Ectodermal cell (in vitro differentiated cells): ENCODE results near the gene ALPP.

Source experiments
- H3K27ac ChIP-seq: 2 replicates; pipeline ENCODE4 v1.7.0; 2013; ENCODE audit warnings: mild to moderate bottlenecking, low read depth, low read length; ENCODE audit not compliant: insufficient read depth, poor library complexity, severe bottlenecking
- H3K27me3 ChIP-seq: 2 replicates; pipeline ENCODE4 v1.7.0; 2013; ENCODE audit warnings: mild to moderate bottlenecking, low read length; ENCODE audit not compliant: insufficient read depth, control insufficient read depth, poor library complexity, severe bottlenecking
- H3K36me3 ChIP-seq: one replicate; pipeline ENCODE4 v1.7.0; 2013; ENCODE audit warnings: low read length; ENCODE audit not compliant: control insufficient read depth, insufficient read depth
- H3K4me1 ChIP-seq: one replicate; pipeline ENCODE4 v1.7.0; 2013; ENCODE audit warnings: low read length; ENCODE audit not compliant: control insufficient read depth, insufficient read depth
- H3K4me3 ChIP-seq: 2 replicates; pipeline ENCODE4 v1.7.0; 2013; ENCODE audit warnings: low read depth, low read length, control low read depth; ENCODE audit not compliant: insufficient read depth
- H3K9me3 ChIP-seq: 2 replicates; pipeline ENCODE4 v1.7.0; 2013; ENCODE audit warnings: mild to moderate bottlenecking, low read length, moderate library complexity; ENCODE audit not compliant: control insufficient read depth
- WGBS, 2 experiments: methylation state at CpG; one replicate each; pipeline ENCODE4 v1.1.7; 2013; ENCODE audit warnings: missing lambda C conversion rate in 2 of 2; 5-methylcytosine and 5-hydroxymethylcytosine counted together

Gene ALPP

DNA sequence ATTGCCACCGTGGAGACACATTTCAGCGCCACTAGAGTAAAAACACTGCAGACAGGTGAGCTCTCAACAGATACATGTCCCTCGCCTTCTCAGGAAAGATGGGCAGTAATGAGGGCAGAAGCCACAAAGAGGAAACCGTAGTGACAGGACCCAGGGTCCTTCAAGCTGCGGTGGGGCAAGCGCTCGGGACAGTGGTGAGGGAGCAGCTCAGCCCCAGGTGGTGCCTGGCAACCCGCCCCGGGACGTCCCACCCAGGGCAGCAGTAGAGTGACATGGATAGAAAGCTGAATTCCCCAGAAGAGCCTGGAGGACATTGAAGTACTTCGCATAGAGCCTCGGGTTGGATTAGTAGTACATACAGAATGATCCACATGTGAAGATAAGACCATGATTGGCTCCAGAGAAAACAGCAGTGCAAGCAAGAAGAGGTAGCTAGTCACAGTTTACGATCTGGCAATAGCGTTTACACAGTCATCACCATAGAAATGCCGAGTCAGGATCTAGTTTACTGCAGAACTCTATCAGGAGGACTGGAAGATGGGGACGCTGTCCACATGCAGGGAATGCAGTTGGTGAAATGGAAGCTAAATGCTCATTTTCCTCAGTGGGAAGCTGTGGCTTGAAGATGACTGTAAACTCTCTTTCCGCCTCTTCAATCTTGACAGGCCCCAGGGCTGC lies 37.4 kb upstream of the ALPP start:
- peaks cover 4% of the 10 kb centered on the region for H3K4me1 ChIP-seq
- H3K4me3 ChIP-seq: no peak overlapping the region
- no peaks in the 10 kb centered on the region for H3K36me3 ChIP-seq
- no peak overlapping the region for H3K27ac ChIP-seq
- H3K9me3 ChIP-seq: no peaks in the 10 kb centered on the region
- whole genome bisulfite sequencing, 2 experiments: 94 to 95% methylated on average over 17 of the region's 17 CpGs
- no peaks in the 10 kb centered on the region for H3K27me3 ChIP-seq

DNA sequence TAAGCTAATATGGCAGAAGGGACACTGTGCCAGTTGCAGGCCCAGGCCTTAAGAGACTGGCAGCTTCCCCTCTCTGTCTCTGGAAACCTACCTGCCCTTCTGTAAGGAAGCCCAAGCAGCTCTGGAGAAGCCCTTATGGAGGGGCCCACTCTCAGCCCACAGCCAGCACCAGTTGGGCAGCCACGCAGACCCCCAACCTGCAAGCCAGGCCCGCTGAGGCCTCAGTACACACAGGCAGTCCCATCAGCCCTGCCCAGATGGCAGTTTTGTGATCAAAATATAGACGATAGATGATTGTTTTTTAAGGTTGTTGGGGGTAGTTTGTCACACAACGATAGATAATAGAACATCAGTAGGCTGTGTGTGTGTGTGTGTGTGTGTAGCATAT lies 36.8 kb upstream of the ALPP start:
- H3K36me3 ChIP-seq: no peaks in the 10 kb centered on the region
- 95% methylated on average over 4 of the region's 4 CpGs for WGBS, 2 experiments
- H3K4me3 ChIP-seq: no peak overlapping the region
- H3K27ac ChIP-seq: no peak overlapping the region
- peaks cover 4% of the 10 kb centered on the region for H3K4me1 ChIP-seq
- H3K9me3 ChIP-seq: no peaks in the 10 kb centered on the region
- no peaks in the 10 kb centered on the region for H3K27me3 ChIP-seq

DNA sequence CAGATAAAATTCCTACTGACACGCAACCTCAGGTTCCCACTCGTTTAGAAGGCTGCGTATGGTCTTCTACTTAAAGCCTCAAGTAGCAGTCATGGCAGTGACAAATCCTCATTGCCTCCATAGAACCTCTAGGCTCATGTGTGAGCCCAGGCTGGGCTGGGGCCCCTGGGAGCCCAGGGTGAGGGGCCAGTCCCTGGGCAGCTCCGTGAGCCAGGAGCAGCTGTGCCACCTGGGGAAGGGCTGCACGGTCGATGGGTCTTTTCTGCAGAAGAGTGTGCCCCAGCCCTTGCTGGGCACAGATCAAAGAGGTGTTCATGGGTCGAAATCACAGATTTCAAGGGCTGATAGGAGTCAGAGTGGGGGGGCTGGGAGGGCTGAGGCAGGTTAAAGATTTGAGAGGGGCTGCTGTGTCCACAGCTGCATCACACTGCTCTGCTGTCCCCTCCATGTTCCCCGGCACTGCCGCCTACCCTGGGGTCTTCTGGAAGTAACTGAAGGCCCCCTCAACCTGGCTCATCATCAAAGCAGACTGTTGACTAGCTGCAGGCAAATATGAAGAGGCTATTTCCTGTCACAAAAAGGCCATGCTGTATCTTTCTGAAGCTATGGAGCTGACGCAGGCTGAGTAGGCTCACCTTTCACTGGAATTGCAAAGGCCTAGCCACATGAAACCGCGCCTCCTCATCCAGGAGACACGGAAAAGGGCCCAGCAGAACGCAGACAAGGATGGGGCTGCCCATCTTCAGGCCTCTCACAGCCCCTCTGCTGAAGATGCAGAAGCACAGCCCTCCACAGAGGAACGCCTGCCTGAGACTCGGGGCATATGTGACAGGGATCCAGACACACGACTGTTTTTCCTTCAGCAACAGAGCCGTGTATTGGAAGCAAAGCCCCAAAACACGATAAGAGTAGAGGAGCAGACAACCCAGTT lies 35.7 kb upstream of the ALPP start:
- Histone ChIP-seq H3K4me3 (no peak overlapping the region), H3K4me1 (no peaks in the 10 kb centered on the region), H3K27me3 (no peaks in the 10 kb centered on the region), H3K27ac (no peak overlapping the region), H3K36me3 (no peaks in the 10 kb centered on the region), H3K9me3 (no peaks in the 10 kb centered on the region)
- 88 to 90% methylated on average over 19 of the region's 19 CpGs for WGBS, 2 experiments

DNA sequence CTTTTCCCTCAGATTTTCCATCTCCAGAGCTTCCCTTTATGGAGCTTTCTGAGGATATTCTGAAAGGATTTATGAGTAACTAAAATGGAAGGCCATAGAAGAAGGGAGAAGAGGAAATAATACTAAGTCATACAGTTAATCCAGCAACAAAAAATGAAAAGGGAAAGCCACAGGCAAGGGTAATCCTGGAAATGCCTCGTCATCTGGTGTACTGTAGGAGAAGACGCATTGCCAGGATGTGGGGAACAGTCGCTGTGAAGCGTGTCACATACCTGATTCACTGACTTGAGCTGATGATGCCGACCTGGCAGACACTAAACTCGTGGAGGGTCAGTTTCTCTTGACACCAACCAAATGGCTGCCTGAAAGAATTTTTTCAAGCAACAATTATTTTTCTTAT lies 34.7 kb upstream of the ALPP start:
- Histone ChIP-seq H3K4me1 (no peaks in the 10 kb centered on the region), H3K27me3 (peaks cover 7% of the 10 kb centered on the region), H3K9me3 (no peaks in the 10 kb centered on the region), H3K36me3 (no peaks in the 10 kb centered on the region), H3K27ac (no peak overlapping the region), H3K4me3 (no peak overlapping the region)
- WGBS, 2 experiments: 93 to 95% methylated on average over 6 of the region's 6 CpGs

DNA sequence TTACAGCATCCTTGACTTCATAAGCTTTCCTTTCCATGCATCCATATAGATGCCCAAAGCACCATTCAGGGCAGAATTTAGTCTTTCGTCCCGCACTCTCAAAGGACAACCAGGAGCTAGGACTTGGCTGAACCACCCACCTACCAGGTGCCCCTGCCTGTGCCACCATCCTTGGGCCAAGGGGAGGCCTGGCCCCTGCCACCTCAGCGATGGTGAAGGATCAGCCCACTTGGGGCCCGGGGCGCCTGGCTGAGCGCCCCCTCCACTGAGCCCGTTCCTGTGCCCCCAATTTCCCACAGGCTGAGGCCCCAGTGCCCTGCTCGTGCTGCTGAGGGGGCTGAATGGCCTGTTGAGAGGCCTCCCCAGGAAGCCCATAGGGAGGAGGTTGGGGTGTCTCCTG lies 33.3 kb upstream of the ALPP start:
- no peaks in the 10 kb centered on the region for H3K4me1 ChIP-seq
- 95 to 97% methylated on average over 8 of the region's 8 CpGs for WGBS, 2 experiments
- no peak overlapping the region for H3K27ac ChIP-seq
- no peak overlapping the region for H3K4me3 ChIP-seq
- no peaks in the 10 kb centered on the region for H3K9me3 ChIP-seq
- H3K36me3 ChIP-seq: no peaks in the 10 kb centered on the region
- H3K27me3 ChIP-seq: peaks cover 21% of the 10 kb centered on the region

DNA sequence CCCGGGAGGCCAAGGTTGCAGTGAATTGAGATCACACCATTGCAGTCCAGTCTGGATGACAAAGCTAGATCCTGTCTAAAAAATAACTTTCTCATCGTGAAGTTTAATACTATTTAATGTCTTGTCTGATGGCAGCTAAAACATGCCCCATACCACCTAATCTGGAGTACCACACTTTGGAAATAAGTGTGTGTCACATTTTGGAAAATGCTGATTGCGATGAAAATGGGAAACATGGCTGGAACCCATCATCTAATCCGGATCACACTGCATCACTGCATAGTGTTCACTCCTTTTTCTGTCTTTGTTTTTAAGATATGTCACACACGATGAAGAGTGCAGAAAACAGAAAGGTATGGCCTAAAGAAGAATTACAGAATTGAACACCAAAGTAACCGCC lies 31.2 kb upstream of the ALPP start:
- Histone ChIP-seq H3K9me3 (no peaks in the 10 kb centered on the region), H3K4me1 (no peaks in the 10 kb centered on the region), H3K27ac (no peak overlapping the region), H3K4me3 (no peak overlapping the region), H3K36me3 (no peaks in the 10 kb centered on the region), H3K27me3 (peaks cover 42% of the 10 kb centered on the region)
- 89 to 94% methylated on average over 6 of the region's 6 CpGs for WGBS, 2 experiments

DNA sequence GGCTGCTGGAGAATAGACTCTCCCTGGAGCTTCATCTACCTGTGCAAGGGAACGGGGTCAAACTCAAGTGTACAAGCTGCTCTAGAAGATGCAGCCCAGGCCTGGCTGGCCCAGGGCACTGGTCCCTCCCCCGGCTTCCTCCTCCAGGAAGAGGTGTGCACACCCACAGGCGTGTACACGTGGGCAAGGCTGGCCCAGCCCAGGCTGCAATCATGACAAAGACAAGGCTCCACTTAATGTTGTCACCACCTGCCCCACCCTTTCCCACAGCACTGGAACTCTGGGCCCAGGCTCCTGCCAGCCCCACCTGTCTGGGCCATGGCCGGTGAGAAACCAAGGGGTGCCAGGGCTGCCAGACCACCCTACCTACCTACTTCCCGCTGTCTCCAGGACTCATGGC lies 29.6 kb upstream of the ALPP start:
- H3K27me3 ChIP-seq: peaks cover 54% of the 10 kb centered on the region

DNA sequence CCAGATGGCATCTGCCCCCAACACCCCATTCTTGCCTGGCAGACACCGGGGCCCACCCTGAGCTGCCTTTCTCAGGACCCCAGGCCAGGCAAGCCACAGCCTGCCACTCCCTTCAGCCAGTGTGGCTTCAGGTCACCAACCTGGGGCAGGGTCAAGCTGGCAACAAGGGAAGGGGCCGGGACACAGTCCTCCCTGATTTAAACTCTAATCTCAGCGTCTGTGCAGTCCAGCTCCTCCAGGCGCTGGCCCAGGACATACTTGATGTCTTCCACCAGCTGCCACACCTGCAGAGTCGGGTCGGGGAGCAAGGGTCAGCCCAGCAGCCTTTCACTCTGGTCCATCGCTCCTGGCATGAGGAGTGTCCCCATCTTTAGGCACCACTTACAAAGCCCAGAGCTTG lies 29.0 kb upstream of the ALPP start:
- H3K36me3 ChIP-seq: no peaks in the 10 kb centered on the region

More for the DNA sequence above, 29.6 kb upstream of the ALPP start:
- no peaks in the 10 kb centered on the region for H3K4me1 ChIP-seq
- H3K4me3 ChIP-seq: no peak overlapping the region
- WGBS, 2 experiments: 78% methylated on average over 6 of the region's 6 CpGs
- no peaks in the 10 kb centered on the region for H3K9me3 ChIP-seq
- no peaks in the 10 kb centered on the region for H3K36me3 ChIP-seq
- no peak overlapping the region for H3K27ac ChIP-seq

DNA sequence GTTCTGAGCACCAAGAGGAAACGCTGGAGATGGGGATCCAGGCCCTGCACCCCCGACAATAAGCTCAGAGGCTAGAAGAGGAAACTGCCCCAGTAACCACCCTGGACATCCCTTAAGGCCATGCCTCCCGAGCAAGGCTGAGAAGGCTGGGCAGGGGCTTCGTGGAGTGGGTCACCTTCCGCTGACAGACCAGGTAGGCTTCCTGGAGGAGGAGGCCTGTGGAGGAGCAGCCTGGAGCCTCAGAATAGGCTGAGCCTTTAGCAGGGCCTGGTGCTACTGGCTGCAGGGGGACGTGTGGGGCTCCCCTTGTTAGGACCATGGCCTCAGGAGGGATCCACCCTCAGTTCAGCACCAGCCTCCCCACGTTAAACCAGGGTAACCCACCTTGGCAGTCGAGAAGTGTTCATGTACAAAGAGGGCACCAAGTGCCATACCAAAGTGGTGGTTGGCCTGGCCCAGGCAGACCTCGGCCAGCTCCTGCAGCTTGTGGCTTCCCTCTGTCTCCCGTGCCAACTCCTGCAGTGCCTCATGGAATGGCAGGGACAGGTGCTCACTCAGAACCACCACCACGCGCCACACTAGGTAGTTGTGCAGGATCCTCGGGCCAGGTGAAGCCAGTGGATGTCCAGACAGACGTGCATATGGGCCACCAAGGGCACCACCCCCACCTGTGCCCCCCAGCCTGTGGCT lies 28.5 kb upstream of the ALPP start:
- no peak overlapping the region for H3K4me3 ChIP-seq
- no peaks in the 10 kb centered on the region for H3K4me1 ChIP-seq
- no peaks in the 10 kb centered on the region for H3K36me3 ChIP-seq
- no peaks in the 10 kb centered on the region for H3K9me3 ChIP-seq
- WGBS, 2 experiments: 87 to 91% methylated on average over 14 of the region's 14 CpGs
- H3K27me3 ChIP-seq: peaks cover 54% of the 10 kb centered on the region
- H3K27ac ChIP-seq: no peak overlapping the region

More for the DNA sequence above, 29.0 kb upstream of the ALPP start:
- Histone ChIP-seq H3K4me3 (no peak overlapping the region), H3K9me3 (no peaks in the 10 kb centered on the region), H3K27ac (no peak overlapping the region), H3K4me1 (no peaks in the 10 kb centered on the region), H3K27me3 (peaks cover 54% of the 10 kb centered on the region)
- 93 to 95% methylated on average over 7 of the region's 7 CpGs for WGBS, 2 experiments
